GM21619 (cell line): ENCODE results near the gene ARHGAP4.

Source experiments
- ATAC-seq: cut with Tn5 transposase; IDR thresholded peaks from one replicate; pipeline ENCODE4 v1.9.1; 2021; ENCODE audit not compliant: unreplicated experiment

The ARHGAP4 gene

DNA sequence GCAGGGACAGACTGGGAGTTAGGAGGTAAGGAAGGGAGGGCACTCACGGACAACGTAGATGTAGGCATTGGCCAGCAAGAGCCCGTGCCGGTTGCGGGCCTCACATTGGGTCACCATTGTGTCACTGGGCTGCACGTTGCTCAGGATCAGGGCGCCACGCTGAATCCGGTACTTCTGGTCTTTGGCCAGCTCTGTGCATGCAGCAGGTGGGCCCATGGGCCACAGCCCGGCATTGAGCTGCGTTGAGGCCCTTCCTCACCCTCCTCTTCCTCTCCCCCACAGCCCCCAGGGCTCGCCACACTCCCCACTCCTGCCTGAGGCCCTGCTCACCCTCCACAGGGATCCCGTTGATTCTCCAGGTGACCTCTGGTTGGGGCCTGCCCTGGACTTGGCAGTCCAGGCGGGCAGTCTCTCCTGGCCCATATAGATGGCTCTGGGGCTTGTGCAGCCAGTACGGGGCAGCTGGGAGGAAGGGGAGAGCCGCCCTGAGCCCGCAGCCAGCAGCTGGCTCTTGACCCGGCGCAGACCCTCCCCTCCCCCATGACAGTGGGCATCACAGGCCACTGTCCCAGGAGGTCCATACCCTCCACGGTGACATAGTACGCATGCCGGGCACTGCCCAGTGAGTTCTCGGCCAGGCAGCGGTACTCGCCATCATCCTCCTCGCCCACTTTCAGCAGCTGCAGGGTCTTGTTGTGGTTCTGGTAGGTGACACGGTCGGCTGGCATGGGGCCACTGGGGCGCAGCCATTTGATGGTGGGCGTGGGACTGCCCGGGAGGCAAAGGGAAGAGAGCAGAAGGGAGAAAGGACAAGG lies 56.4 kb downstream of the ARHGAP4 start:
- ATAC-seq = no peak

DNA sequence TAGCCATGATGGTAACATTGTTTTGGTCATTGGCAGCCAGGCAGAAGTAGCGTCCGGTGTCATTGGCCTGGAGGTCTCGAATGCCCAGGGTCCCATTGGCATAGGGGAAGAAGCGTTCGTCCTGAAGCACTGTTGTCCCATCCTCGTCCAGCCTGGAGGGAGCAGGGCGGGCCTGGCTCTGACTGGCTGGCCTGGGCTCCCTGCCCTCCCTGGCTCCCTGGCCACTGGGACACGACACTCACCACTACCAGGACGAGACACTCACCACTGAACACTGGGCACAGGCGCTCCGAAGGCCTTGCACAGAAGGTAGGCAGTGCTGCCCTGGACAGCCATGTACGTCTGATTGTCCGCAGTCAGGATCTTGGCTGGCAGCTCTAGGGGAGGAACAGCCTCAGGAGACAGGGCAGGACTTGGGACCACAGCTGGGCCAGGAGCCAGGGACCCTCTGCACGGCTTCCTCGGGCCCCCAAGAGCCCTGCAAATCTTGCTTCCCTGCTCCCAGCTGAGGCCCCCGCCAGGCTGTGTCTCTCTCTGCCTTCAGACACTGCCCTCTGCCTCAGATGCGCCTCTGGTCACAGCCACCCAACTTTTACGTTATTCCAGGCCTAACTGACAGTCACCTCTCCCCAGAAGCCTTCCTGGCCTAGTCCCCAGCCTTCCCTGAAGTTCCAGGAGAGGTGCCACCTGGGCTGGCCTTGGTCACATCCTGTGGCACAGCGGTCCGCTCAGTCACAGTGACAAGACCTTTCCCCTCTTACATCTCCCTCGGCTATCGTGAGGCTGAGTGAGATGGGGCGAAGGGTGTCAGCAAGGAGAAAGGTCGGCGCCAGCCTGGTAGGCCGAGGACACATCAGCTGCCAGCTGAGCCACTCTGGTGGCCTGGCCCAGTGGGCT lies 57.2 kb downstream of the ARHGAP4 start:
- no peak for ATAC-seq

DNA sequence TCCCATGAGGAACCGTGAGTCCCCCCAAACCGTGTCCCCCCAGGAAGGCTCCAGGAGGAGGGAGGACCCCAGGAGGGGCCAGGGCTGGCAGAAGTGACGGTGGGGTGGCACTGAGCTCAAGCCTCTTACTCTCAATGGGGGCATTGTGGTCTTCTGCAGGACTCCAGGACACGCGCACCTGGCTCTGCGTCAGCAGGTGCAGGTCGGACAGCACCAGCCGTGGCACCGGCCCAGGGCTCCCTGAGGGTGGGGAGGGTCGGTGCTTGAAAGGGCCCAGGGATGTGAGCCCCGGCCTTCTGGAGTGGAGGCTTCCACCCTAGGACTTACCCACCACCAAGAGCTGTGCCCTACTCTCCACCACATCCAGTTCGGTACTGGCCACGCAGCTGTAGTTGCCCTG lies 58.4 kb downstream of the ARHGAP4 start:
- no peak for ATAC-seq

DNA sequence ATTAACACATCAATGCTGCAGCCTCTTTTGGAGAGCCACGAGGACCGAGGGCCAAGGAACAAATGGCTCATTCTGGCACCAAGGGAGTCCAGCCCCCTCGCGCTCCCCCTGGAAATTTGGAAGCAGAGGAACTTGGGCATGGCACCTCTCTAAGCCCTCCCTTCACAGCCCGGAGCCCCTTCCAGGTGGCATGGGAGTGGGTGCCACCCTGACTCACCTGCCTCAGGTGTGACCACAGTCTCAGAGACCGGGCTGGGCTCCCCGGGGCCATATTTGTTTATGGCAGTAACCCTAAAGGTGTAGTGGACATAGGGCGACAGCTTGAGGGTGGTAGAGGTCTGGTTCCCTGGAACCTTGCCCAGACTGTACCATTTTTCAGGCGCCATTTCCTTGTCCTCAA lies 58.9 kb downstream of the ARHGAP4 start:
- no peak for ATAC-seq

DNA sequence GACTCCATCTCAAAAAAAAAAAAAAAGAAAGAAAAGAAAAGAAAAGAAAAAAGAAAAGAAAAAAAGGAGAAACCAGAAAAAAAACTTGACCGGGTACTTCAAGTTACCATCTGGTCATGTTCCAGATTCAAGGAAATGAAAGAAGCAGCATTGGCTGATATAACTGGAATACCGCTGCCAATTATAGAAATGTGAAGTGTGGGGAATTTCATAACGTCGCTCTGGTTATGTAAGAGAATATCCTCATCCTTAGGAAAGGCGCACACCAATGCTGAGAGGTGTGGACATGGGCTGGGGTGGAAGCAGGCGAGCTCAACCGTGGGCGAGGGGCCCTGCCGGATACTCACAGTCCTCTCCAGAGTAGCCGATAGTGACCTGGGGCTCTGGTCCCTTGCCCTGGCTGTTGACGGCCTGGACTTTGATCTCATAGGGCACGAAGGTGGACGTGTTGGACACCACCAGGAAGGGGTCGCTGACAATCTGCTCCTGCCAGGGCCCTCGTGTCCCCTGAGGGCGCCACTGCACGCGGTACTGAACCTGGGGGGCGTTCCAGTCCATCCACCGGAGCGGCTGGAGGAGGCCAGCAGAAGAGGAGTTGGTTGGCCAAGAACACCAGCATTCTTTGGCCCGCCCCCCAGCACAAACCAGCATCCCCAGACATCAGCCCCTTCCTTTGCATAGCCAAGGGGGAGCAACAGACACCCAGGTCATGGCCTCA lies 59.6 kb downstream of the ARHGAP4 start:
- ATAC-seq = no peak

DNA sequence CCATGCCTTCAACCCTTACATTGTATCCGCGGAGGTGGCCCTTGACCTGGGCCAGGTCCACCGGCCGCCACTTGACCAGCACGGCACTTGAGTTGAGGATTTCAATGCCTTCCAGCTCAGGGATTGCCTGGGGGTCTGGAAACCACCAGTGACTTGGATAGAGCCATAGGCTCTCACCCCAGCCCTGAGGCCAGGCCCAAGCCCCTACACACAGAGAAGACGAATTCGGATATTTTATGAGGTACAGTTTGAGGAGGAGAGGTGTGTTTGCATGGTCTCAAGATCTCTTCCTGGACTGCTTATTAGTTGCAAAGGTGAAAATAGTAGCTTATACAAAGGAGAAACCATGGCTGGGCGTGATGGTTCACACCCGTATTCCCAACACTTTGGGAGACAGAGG lies 60.4 kb downstream of the ARHGAP4 start:
- ATAC-seq = no peak

DNA sequence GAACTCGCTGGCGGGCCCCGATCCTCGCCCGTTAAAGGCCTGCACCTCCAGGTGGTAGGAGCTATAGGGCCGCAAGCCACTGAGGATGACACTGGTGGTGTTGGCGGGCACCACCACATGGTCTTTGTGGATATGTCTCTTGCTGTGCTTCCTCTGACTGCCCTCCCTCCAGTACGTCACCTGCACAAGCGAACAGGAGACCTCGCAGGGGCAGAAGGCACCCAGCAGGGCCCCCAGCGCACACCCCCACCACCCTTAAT lies 60.8 kb downstream of the ARHGAP4 start:
- no peak for ATAC-seq

DNA sequence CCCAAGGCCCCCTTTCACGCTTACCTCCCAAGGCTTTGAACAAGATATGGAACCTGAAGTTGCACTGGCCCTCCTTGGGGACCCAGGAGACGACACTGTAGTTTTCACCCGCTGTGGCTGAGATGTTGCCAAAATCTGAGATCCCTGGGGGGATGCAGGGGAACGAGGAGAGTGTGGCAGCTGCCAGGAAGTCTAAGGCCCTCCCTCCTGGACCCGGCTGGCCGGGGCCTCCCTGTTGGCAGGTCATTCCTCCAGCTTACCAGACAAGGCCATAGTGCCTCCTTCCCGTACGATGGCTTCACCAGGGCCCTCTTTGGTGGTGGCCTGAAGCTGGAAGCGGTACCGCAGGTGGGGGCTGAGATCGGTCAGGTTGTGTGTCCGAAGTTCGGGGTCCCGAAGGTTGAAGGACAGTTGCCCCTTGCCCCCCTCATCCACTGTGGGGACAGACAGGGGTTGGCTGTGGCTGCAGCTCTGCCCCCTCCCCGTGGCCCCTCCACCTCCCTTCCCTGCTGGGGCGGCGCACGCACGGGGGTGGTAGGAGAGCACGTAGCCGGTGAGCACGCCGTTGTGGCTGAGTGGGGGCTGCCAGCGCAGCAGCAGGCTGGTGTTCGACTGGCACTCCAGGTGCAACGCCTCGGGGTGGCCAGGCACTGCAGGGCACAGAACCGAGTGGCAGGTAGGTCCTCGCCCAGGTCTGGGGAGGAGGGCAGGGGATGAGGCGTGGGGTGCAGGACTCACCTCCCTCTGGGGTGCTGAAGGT lies 61.3 kb downstream of the ARHGAP4 start:
- ATAC-seq = no peak

DNA sequence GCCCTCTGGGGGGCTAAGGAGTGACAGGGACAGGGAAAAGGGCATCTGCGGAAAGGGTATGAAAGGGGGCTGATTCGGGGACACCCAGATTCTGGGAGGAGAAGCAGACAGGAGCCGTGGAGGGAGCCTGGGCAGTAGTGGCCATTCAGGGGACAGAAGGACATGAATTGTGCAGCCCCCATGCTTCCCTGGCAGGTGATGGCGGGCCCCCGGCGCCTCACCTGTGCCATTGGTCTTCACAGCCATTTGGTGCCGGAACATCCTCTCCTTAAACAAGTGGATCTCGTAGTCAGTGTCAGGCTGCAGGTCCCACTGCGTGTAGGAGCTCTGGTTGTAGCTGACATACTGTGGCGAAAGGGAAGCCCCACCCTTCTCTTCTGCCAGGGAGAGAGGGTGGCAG lies 62.0 kb downstream of the ARHGAP4 start:
- ATAC-seq = no peak

DNA sequence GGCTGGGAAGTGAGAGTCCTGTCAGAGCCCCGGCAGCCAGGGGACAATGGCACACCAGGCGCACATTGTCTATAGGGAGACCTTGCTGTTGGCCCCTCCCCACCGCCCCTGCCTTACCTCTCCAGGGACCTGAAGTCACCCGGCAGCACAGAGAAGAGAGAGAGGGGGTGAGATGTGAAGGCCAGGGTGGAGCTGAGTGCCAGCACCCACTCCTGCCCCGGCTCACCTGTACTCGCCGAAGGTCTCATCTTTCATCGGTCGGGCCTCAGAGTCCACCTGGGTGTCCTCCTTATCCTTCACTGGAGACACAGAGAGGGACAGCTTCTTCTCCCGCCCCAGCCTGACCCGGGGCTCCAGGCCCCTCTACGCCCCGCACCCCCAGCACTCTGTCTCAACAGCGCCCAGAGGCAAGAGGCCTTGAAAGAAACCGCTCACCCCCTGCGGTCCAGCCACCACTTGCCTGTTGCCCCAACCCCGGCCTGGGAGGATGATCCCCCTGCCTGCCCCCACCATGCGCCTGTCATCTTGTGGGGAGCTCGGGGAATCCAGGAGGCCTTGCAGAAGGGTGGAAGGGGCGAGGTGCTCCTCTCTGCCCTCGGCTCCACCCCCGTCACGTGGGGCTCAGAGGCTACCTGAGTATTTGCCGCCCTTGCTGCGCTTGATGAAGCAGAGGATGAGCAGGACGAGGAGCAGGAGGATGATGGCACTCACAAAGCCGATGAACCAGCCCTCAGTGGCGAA lies 62.6 kb downstream of the ARHGAP4 start:
- no peak for ATAC-seq

DNA sequence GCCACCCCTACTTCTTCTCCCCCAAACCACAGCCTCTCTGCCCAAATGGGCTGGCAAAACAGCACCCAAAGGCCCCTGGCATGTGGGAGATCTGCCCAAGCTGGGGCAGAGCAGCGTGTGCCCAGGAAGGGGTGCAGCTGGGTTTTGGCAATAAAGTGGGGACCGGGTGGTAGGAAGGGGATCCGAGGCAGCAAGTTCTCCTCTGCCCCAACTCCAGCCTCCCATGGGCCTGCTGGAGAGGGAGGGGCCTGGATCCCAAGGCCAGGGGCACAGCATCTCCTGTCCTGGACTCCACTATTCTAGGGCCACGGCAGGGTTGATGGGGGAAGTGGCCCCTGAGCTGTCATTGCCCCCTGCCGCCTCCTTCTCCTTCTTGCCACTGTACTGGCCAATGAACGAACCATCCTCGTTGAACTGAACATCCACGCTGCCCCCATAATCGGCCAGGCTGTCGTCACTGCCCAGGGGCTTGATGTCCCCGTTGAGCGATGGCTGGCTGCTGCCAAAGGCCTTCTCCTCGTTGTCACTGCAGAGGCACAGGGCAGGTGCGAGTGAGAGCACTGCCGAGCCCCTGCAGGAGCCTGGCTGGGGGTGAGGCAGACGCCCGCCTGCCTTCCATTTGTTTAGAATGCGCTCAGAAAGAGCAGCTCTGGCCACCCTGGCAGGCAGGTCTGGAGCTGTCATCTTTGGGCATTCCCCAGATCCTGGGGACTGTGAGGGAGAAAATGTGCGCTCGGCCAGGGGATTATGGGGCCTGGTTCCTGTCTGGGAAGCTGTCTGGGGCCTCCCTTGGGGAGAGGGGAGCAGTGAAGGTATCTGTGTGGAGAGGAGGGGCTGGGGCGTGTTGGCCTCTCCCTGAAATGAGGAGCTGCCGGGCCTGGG lies 63.5 kb downstream of the ARHGAP4 start:
- no peak for ATAC-seq

DNA sequence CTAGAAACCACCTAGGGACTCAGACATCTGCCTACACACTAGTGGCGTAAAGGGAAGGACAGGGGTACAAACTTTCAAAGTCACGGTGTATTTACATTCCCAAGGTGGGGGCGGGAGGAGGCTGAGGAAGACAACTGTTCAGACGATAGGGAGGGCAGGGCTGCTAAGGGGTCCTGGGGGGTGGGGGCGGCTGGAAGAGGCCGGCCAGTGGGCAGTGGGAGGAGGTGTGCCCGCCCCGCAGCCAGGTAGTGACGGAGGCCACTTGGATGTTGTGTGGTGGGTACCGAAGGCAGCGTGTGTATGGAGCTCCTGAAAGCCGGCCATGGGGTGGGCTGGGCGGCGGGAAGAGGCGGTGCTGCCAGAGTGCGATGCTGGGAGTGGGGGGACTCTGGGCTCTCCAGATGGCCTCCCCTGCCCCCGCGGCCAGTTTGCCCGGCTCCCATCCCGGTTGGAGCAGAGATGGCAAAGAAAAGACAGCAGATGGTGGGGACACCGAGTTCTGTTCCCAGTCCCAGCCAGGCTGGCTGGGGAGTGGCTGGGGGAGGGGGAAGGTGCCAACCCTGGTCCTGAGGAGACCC lies 64.2 kb downstream of the ARHGAP4 start:
- ATAC-seq = no peak

DNA sequence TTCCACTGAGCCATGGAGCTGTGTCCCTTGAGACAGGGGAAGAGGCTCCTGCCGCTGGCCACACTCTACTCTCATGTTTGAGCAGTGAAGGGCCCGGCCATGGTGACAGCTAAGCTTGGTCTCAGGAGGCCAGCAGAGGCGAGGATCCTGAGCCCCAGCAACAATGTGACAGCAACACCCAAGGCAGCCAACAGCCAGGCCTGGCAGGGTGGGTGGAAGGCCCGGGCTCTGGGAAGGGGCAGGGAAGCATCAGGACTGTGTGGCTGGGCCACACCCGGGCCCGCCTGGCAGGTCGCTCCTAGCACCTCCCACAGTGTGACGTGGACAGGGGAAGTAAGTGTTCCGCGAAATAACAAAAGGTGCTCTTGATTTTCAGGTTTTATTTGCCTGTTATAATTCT lies 64.9 kb downstream of the ARHGAP4 start:
- ATAC-seq = no peak
